Neural cell (in vitro differentiated cells): ENCODE data around the gene SEZ6L2.

Source experiments
- POLR2AphosphoS5 ChIP-seq: IDR thresholded peaks from 2 replicates; pipeline ENCODE4 v1.6.1; 2012
- TF ChIP-seq, protein P1 (sequence below): fragments of 450-650 bp; IDR thresholded peaks from 2 replicates; pipeline ENCODE4 v1.5.1; 2014; ENCODE audit warnings: antibody characterized with exemption, mild to moderate bottlenecking, moderate library complexity; ENCODE audit not compliant: poor library complexity, severe bottlenecking

DNA sequence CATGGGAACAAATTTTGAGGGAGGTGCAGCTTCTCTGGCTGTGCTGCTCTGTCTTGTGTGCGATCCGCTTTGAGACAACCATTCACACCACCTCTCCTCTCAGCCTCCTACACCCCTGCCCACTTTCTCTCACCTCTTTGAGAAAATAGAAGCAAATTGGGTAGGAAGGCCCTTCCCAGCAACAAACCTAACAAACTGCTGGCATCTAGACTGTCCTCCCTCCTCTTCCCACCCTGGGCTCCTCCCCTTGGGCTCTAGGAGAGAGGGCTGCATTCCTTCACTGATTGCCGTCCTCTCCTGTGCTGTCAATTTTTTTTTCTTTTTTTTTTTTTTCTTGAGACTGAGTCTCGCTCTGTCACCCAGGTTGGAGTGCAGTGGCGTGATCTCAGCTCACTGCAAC is 49.8 kb downstream of the SEZ6L2 start:
- TF ChIP-seq, protein P1, sequence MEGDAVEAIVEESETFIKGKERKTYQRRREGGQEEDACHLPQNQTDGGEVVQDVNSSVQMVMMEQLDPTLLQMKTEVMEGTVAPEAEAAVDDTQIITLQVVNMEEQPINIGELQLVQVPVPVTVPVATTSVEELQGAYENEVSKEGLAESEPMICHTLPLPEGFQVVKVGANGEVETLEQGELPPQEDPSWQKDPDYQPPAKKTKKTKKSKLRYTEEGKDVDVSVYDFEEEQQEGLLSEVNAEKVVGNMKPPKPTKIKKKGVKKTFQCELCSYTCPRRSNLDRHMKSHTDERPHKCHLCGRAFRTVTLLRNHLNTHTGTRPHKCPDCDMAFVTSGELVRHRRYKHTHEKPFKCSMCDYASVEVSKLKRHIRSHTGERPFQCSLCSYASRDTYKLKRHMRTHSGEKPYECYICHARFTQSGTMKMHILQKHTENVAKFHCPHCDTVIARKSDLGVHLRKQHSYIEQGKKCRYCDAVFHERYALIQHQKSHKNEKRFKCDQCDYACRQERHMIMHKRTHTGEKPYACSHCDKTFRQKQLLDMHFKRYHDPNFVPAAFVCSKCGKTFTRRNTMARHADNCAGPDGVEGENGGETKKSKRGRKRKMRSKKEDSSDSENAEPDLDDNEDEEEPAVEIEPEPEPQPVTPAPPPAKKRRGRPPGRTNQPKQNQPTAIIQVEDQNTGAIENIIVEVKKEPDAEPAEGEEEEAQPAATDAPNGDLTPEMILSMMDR, result no peak
- TF ChIP-seq POLR2AphosphoS5, result no peak
